ENCODE results near the gene RAP1A.

Gene RAP1A

GRCh38 chr1:111619635-111620440 lies at the start of gene RAP1A:
RAP1A (plus strand) TSS chr1:111619789; CDS start chr1:111691361, 71,572 bp downstream.
- peak; percentile 90 for DNase-seq (ENCODE audit: low read depth)

- DNase-seq (ENCODE audit: low read depth) = no peak
Observed at GRCh38 chr1:111569913-111570312, 49.7 kb upstream of the RAP1A start.

- DNase-seq (ENCODE audit: low read depth) = peak; percentile 11
Observed at GRCh38 chr1:111570781-111571181, 48.8 kb upstream of the RAP1A start.

- no peak for DNase-seq (ENCODE audit: low read depth)
Observed at GRCh38 chr1:111571239-111571638, 48.4 kb upstream of the RAP1A start.

GRCh38 chr1:111571987-111572386 lies 47.6 kb upstream of the RAP1A start:
- DNase-seq (ENCODE audit: low read depth) = no peak

- no peak for DNase-seq (ENCODE audit: low read depth)
Observed at GRCh38 chr1:111576547-111576946, 43.0 kb upstream of the RAP1A start.

GRCh38 chr1:111577814-111578213 lies 41.8 kb upstream of the RAP1A start:
- no peak for DNase-seq (ENCODE audit: low read depth)

- DNase-seq (ENCODE audit: low read depth) = no peak
Observed at GRCh38 chr1:111581166-111581565, 38.4 kb upstream of the RAP1A start.

- no peak for DNase-seq (ENCODE audit: low read depth)
Observed at GRCh38 chr1:111582016-111582415, 37.6 kb upstream of the RAP1A start.

GRCh38 chr1:111582644-111583618 lies 36.7 kb upstream of the RAP1A start:
- no peak for DNase-seq (ENCODE audit: low read depth)

GRCh38 chr1:111585447-111586086 lies 34.0 kb upstream of the RAP1A start:
- no peak for DNase-seq (ENCODE audit: low read depth)

- no peak for DNase-seq (ENCODE audit: low read depth)
Observed at GRCh38 chr1:111586112-111586511, 33.5 kb upstream of the RAP1A start.

- no peak for DNase-seq (ENCODE audit: low read depth)
Observed at GRCh38 chr1:111587509-111588174, 31.9 kb upstream of the RAP1A start.

- no peak for DNase-seq (ENCODE audit: low read depth)
Observed at GRCh38 chr1:111591937-111592336, 27.7 kb upstream of the RAP1A start.

- DNase-seq (ENCODE audit: low read depth) = peak; percentile 97
Observed at GRCh38 chr1:111592389-111593361, 26.9 kb upstream of the RAP1A start.

- no peak for DNase-seq (ENCODE audit: low read depth)
Observed at GRCh38 chr1:111593403-111594305, 25.9 kb upstream of the RAP1A start.

GRCh38 chr1:111594306-111594693 lies 25.3 kb upstream of the RAP1A start:
- DNase-seq (ENCODE audit: low read depth) = no peak

GRCh38 chr1:111595807-111596206 lies 23.8 kb upstream of the RAP1A start:
- no peak for DNase-seq (ENCODE audit: low read depth)

- DNase-seq (ENCODE audit: low read depth) = peak; percentile 51
Observed at GRCh38 chr1:111596499-111596898, 23.1 kb upstream of the RAP1A start.

GRCh38 chr1:111597426-111597825 lies 22.2 kb upstream of the RAP1A start:
- no peak for DNase-seq (ENCODE audit: low read depth)

All from stimulated activated CD4-positive, alpha-beta T cell treated with anti-CD3 and anti-CD28 coated beads, Interleukin-2, amount 100 ng/mL, for 4 hours (primary cell).